GM12864 (cell line): Measurements from ENCODE around the gene NCKAP5.

Experiments
- DNase-seq: peaks from one replicate; pipeline ENCODE4 v3.0.0-alpha.2; 2011; ENCODE audit warnings: low read depth
- H3K4me3 ChIP-seq: 2 replicates; pipeline ENCODE4 v1.5.1; 2011; ENCODE audit warnings: mild to moderate bottlenecking, low read depth, low read length, control low read depth
- TF ChIP-seq, protein P1 (sequence below): IDR thresholded peaks from 2 replicates; pipeline ENCODE4 v1.5.1; 2011; ENCODE audit warnings: low read depth, mild to moderate bottlenecking, moderate library complexity, low read length, control low read depth, inconsistent platforms; ENCODE audit errors: missing control alignments

Gene NCKAP5

DNA sequence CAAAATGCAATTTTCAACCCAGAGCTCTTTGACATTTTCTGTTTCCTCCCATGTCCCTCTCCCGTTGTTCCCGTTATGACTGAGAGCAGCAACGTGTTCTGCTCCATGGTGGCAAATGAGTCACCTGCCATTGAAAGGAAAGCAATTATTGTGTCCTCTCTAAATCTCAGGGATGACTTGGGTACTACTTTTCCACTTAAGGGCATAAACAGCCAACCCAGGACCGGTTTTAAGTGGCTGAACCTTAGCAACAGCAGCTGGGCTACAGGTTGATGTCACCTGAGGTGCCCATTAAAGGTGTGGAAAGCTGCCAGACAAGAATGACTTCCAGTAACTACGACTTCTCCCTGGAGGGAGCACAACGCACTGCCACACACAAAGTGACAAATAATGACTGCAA, 236.8 kb downstream of the NCKAP5 start:
- no peak for DNase-seq
- H3K4me3 ChIP-seq, result no peak overlapping the region
- TF ChIP-seq, protein P1, sequence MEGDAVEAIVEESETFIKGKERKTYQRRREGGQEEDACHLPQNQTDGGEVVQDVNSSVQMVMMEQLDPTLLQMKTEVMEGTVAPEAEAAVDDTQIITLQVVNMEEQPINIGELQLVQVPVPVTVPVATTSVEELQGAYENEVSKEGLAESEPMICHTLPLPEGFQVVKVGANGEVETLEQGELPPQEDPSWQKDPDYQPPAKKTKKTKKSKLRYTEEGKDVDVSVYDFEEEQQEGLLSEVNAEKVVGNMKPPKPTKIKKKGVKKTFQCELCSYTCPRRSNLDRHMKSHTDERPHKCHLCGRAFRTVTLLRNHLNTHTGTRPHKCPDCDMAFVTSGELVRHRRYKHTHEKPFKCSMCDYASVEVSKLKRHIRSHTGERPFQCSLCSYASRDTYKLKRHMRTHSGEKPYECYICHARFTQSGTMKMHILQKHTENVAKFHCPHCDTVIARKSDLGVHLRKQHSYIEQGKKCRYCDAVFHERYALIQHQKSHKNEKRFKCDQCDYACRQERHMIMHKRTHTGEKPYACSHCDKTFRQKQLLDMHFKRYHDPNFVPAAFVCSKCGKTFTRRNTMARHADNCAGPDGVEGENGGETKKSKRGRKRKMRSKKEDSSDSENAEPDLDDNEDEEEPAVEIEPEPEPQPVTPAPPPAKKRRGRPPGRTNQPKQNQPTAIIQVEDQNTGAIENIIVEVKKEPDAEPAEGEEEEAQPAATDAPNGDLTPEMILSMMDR, result no peak

DNA sequence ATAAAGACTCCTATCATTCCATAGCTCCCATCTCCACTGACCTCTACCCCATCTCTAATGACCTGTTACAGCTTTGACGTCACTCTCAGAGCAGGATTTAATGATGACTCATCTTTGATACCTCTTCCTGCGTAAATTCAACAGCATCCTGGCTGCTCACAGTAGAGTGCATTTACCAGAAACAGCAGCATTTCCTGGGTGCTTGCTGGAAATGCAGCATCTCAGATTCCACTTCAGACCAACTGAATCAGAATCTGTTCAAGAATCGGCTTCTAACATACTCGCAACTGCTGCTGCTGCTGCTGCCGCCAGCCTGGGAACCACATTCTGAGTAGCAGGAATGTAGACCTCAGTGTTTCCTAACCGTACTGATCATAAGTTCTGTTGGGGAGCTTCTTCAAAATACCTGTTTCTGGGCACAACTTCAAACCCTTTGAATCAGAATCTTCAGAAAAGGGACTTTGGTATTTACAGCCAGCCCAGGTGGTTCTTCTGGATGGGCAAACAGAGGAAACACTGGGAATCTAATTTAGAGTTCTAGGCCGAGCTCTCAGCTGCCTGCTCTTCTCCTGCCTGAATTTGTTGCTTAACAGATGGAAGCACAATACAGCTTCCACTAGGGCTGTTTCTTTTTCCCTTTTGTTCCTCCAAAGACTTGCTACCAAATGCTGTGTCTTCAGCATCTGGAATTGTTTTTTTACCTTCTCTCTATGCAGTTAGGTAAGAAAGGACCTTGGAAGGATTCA, 241.4 kb downstream of the NCKAP5 start:
- no peak for DNase-seq
- no peak overlapping the region for H3K4me3 ChIP-seq
- TF ChIP-seq, protein P1, result no peak

DNA sequence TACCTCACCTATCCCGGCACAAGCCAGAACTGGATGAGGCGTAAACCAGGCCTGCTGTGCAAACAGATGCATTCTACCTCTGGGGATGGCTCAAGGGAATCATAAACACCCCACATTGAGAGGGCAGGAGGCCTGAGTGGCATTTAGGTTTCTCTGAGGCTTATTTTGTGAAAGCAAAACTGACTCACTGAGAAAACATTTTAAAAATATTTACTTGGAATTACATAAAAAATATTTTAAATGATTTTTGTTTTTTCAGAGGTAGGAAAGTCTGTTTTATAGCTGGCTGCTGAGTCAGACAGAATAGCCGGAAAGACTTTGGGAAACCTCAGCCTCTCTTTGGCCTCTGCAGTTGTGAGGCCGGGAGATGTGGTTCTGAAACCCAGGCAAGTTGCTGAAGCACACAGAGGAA, 244.1 kb downstream of the NCKAP5 start:
- TF ChIP-seq, protein P1, result no peak
- no peak overlapping the region for H3K4me3 ChIP-seq
- DNase-seq, result no peak

DNA sequence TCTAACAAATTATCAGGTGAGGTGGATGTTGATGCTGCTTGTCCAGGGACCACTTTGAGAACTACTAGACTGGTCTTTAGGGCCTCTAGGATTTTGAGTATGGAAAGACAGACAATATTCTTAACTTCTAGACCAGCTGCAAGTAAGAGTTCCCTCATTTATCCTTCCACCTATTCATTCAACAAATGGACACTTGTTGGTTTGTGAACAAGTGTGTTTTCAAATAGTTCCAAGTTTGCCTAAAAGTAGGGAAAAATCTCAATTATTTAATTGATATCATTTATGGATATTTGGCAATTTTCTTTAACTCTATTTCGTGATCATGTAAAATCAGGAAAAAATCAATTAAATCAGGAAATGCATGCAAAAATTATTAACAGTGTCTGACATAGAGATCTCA, 245.4 kb downstream of the NCKAP5 start:
- DNase-seq, result no peak
- H3K4me3 ChIP-seq, result no peak overlapping the region
- TF ChIP-seq, protein P1, result no peak

DNA sequence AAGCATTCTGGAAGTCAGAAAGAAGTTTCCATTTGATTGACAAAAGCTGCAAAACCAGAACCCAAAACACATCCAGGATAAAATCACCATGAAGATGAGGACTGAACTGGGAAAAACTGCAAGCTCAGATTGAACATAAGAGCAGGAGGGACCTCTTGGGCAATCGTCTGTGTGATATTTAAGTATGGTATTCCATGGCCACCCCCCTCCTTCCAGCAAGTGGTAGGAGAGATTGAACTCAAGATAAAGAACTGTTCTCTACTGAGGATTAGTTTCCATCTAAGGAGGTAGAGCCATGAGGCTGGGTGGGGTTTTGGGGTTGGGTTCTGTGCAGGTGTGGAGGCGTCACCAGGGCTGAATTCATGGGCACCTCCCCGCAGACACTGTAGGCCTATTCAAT, 251.1 kb downstream of the NCKAP5 start:
- no peak overlapping the region for H3K4me3 ChIP-seq
- TF ChIP-seq, protein P1, result no peak
- no peak for DNase-seq

DNA sequence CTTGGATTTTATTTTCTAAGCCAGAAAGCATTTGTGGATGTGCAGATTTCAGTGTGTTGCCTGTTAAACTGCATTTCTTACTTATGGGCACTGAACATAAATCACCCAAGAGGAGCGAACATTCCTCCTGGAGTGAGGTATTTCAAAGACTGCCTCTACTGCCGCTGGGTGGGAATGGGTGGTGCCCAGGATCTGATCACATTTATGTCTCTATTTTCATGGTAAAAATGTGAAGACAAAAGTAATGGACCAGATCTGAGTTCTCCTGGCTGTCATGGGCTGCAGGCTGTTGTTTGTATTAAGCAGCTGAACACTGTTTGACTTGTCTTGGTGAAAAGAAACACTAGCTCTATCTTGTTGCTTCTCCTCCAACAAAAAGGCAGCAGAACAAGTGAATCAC, 251.7 kb downstream of the NCKAP5 start:
- no peak overlapping the region for H3K4me3 ChIP-seq
- no peak for DNase-seq
- TF ChIP-seq, protein P1, result no peak

DNA sequence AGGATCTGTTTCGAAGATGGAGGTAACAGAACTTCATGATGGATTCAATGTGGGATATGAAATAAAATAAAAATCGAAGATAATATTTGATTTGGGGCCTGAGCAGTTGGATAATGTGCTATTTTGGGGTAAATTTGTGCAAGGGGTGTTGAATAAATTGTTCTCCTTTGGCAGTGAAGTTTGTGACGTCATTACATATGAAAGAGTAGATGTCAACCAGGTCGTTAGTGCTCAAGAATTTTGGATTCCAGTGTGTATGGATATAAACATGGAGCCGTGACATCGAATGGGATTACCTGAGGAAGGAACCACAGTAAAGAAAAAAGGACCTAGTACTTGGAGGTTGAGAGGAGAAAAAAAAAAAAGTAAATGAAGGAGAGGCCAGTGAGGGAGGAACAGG, 253.0 kb downstream of the NCKAP5 start:
- TF ChIP-seq, protein P1, result no peak
- no peak overlapping the region for H3K4me3 ChIP-seq

More for the DNA sequence above, 253.0 kb downstream of the NCKAP5 start:
- no peak for DNase-seq
